HG03095 (cell line): ENCODE results near the gene PRICKLE1.

Experiments
- ATAC-seq: cut with Tn5 transposase; IDR thresholded peaks from one replicate; pipeline ENCODE4 v1.9.1; 2021; ENCODE audit warnings: moderate library complexity; ENCODE audit not compliant: unreplicated experiment

PRICKLE1 gene

GRCh38 chr12:42588524-42589464 lies 752 bp downstream of the PRICKLE1 start:
- peak; percentile 27 for ATAC-seq

GRCh38 chr12:42587601-42588523 lies 1.7 kb downstream of the PRICKLE1 start:
- ATAC-seq = no peak

DNA sequence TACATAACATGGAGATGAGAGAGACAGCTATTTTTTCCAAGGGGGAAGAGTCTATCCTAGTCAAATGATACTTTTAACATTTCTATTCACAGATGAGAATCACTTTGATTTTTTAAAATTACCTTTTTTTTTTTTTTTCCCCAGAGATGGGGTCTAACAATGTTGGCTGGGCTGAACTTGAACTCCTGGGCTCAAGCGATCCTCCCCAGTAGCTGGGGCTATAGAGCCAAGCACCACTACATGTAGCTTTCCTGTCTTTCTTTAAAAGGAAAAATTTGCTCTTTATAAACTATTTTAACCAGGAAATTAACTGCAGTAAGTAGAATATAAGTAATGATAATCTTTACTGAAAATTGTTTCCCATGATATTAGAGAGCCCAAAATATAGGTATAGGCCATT lies 3.3 kb downstream of the PRICKLE1 start:
- ATAC-seq = no peak

DNA sequence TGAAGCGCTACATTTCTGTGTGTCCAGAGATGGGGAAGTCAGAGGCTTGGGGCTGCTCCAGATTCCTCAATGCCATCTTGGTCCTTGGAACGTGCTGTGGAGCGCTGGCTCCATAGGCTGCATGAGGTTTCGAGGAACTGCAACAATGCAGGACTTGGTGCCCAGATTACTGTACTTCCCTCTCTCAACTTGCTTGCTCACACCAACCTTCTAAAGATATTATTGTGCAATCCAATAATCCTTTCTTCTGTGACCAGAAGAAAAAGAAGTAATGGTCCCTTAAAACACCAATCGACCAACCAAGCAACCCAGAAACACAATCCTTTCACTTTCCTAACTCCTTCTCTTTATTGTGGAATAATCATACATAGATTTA lies 3.7 kb downstream of the PRICKLE1 start:
- ATAC-seq = no peak

GRCh38 chr12:42585154-42585840 lies 4.2 kb downstream of the PRICKLE1 start:
- no peak for ATAC-seq

DNA sequence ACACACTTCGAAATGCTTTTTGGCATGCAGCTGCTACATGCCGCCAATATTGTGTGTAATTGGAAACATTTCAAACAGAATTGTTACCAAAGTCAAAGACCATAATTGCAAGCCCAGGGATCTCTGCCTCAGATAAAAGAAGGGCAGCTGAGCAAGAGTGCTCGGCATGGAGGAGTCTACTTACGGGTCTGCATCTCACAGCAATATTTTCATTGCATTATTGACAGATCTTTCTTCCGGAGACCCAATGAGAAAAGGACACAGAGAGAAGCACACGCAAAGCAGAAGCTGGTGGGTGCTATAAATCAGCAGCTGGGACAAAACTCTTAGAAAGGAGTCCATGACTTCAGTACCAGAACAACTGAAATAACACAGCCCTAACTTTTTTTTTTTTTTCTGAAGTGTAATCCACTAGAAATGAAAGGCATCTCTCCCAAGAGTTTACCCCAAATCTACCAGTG lies 4.9 kb downstream of the PRICKLE1 start:
- ATAC-seq = no peak

DNA sequence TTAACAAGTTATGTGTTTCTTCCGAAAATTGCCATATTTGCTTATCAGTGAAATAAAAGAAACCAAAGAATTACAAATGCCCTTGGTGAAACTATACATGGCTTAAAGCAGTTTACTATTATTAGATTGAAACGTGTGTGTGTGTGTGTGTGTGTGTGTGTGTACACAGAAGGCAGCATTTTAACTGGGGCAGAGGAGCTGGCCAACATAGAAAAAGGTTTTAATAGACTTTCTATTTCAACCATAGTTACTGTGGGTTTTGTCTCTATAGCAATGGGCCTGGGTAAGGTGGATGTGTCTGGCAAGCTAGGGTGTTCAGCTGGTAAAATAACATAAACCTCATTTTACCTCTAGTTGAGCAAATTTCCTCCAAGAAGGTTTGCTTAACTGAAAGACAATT lies 6.5 kb downstream of the PRICKLE1 start:
- no peak for ATAC-seq

DNA sequence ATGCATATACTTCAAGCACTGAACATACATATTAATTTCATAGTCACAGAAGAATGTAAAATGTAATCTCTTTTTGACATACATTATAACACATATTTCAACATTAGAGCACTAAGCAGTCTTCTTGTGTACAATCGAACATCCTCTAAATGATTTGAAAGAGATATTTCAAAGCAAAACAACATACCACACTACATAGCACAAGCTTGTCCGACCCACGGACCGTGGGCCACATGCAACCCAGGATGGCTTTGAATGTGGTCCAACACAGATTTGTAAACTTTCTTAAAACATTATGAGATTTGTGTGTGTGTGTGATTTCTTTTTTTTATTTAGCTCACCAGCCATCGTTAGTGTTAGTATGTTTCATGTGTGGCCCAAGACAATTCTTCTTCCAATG lies 7.0 kb downstream of the PRICKLE1 start:
- no peak for ATAC-seq

- no peak for ATAC-seq
These were observed 7.5 kb downstream of the PRICKLE1 start for GRCh38 chr12:42582050-42582449.

DNA sequence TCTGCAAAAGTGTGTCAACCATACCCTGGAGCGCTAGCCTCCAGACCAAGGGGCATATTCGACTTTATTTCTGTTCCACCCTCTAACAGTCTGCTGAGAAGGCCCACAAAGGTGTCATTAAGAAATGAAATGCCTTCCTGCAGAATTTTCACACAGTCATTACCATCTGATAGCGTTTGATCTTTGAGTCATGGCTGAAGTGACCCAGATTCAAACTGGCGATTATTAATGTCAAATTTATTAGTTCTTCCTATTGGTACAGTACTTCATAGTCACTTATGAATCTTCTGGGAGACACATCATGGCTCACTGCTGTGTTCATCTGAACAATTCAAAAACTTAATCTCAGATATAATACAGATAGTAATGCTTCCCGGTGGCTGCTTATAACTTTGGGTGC lies 13.2 kb downstream of the PRICKLE1 start:
- no peak for ATAC-seq

GRCh38 chr12:42575717-42576116 lies 13.8 kb downstream of the PRICKLE1 start:
- no peak for ATAC-seq

- no peak for ATAC-seq
These were observed 14.7 kb downstream of the PRICKLE1 start for GRCh38 chr12:42574851-42575266.

GRCh38 chr12:42571327-42572009 lies 18.1 kb downstream of the PRICKLE1 start:
- no peak for ATAC-seq

GRCh38 chr12:42570076-42570475 lies 19.5 kb downstream of the PRICKLE1 start:
- no peak for ATAC-seq

DNA sequence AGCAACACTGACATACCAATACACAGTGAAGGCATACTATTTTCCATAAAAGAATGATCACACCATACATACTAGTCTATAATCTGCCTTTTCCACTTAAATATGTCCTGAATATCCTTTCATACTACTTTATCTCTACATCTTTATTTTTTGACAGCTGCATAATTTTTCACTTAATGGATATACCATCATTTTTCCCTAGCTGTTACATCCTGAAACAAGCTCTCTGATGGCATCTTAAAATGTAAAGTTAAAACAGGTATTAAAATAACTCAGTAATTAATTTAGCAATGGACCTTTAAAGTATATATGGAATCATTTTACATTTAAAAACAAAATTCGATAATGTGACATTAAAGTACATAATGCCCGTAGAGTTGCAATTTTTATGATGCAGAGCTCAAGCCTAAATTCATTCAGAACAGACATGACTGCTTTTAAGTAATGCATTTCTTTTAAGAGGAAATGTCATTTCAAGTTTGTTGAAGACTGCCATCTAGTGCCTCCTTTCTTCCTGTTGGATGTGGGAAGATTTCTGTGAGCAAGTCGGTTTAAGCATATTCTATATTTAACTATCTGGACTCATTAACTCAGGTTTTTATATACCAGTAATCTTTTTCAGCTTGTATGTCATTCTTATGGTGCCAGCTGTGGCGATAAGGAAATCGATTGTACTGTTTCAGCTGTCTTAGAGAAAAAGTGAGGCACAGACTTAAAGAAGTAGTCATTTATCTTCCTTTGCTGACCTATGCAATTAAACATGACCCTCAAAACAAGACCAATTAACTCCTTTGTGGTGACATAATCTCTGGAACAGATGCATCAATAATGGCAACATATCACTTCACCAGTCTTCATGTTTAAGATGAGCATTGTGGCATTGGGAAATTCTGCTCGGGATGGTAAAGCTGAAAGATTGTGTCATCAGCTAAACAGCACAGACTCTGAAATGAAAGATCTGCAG lies 20.3 kb downstream of the PRICKLE1 start:
- ATAC-seq = no peak

GRCh38 chr12:42565633-42566032 lies 23.9 kb downstream of the PRICKLE1 start:
- no peak for ATAC-seq

GRCh38 chr12:42564996-42565395 lies 24.6 kb downstream of the PRICKLE1 start:
- no peak for ATAC-seq

DNA sequence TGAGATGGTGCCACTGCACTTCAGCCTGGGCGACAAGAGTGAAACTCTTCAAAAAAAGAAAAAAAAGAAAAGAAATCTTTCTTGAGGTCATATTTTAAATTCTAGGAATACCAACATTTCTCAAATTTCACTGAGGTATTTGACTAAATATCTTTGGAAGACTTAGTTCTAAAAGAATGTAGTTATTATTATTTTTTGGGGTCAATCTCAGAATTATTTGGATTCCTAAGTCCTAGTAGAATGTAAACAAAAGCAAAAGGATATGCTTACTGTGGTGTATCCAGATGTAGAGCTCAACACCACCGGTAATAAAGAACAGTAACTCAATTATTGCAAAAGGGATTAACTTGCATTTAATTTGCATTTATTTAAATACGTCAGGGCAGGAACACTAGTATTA lies 25.0 kb downstream of the PRICKLE1 start:
- no peak for ATAC-seq

- ATAC-seq = no peak
These were observed 28.6 kb downstream of the PRICKLE1 start for GRCh38 chr12:42560977-42561376.
